ENCODE measurements around the gene ATOX1.

GRCh38 chr5:151737431-151737830, 21.0 kb downstream of the ATOX1 start:
- TF ChIP-seq, protein P1, sequence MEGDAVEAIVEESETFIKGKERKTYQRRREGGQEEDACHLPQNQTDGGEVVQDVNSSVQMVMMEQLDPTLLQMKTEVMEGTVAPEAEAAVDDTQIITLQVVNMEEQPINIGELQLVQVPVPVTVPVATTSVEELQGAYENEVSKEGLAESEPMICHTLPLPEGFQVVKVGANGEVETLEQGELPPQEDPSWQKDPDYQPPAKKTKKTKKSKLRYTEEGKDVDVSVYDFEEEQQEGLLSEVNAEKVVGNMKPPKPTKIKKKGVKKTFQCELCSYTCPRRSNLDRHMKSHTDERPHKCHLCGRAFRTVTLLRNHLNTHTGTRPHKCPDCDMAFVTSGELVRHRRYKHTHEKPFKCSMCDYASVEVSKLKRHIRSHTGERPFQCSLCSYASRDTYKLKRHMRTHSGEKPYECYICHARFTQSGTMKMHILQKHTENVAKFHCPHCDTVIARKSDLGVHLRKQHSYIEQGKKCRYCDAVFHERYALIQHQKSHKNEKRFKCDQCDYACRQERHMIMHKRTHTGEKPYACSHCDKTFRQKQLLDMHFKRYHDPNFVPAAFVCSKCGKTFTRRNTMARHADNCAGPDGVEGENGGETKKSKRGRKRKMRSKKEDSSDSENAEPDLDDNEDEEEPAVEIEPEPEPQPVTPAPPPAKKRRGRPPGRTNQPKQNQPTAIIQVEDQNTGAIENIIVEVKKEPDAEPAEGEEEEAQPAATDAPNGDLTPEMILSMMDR (tag by site-specific recombination; IDR thresholded peaks at IDR 0.05), result no peak
- no peak for TF ChIP-seq ZNF335 (tag by site-specific recombination; conservative IDR thresholded peaks at IDR 0.05)
- no peak for TF ChIP-seq ZNF280D (tag by site-specific recombination; IDR thresholded peaks at IDR 0.05)
- TF ChIP-seq, protein P2, sequence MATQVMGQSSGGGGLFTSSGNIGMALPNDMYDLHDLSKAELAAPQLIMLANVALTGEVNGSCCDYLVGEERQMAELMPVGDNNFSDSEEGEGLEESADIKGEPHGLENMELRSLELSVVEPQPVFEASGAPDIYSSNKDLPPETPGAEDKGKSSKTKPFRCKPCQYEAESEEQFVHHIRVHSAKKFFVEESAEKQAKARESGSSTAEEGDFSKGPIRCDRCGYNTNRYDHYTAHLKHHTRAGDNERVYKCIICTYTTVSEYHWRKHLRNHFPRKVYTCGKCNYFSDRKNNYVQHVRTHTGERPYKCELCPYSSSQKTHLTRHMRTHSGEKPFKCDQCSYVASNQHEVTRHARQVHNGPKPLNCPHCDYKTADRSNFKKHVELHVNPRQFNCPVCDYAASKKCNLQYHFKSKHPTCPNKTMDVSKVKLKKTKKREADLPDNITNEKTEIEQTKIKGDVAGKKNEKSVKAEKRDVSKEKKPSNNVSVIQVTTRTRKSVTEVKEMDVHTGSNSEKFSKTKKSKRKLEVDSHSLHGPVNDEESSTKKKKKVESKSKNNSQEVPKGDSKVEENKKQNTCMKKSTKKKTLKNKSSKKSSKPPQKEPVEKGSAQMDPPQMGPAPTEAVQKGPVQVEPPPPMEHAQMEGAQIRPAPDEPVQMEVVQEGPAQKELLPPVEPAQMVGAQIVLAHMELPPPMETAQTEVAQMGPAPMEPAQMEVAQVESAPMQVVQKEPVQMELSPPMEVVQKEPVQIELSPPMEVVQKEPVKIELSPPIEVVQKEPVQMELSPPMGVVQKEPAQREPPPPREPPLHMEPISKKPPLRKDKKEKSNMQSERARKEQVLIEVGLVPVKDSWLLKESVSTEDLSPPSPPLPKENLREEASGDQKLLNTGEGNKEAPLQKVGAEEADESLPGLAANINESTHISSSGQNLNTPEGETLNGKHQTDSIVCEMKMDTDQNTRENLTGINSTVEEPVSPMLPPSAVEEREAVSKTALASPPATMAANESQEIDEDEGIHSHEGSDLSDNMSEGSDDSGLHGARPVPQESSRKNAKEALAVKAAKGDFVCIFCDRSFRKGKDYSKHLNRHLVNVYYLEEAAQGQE (tag by site-specific recombination; IDR thresholded peaks at IDR 0.05), result no peak
- no peak for TF ChIP-seq ZNF311 (tag by site-specific recombination; IDR thresholded peaks at IDR 0.05; ENCODE audit: borderline replicate concordance)
- no peak for TF ChIP-seq TCF7L2 (IDR thresholded peaks at IDR 0.05; ENCODE audit: borderline replicate concordance, low read depth, low read length)
- no peak for TF ChIP-seq SP7 (tag by site-specific recombination; IDR thresholded peaks at IDR 0.05)
- TF ChIP-seq, protein P3, sequence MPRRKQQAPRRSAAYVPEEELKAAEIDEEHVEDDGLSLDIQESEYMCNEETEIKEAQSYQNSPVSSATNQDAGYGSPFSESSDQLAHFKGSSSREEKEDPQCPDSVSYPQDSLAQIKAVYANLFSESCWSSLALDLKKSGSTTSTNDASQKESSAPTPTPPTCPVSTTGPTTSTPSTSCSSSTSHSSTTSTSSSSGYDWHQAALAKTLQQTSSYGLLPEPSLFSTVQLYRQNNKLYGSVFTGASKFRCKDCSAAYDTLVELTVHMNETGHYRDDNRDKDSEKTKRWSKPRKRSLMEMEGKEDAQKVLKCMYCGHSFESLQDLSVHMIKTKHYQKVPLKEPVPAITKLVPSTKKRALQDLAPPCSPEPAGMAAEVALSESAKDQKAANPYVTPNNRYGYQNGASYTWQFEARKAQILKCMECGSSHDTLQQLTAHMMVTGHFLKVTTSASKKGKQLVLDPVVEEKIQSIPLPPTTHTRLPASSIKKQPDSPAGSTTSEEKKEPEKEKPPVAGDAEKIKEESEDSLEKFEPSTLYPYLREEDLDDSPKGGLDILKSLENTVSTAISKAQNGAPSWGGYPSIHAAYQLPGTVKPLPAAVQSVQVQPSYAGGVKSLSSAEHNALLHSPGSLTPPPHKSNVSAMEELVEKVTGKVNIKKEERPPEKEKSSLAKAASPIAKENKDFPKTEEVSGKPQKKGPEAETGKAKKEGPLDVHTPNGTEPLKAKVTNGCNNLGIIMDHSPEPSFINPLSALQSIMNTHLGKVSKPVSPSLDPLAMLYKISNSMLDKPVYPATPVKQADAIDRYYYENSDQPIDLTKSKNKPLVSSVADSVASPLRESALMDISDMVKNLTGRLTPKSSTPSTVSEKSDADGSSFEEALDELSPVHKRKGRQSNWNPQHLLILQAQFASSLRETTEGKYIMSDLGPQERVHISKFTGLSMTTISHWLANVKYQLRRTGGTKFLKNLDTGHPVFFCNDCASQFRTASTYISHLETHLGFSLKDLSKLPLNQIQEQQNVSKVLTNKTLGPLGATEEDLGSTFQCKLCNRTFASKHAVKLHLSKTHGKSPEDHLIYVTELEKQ (tag by site-specific recombination; IDR thresholded peaks at IDR 0.05; ENCODE audit: borderline replicate concordance), result no peak
- no peak for TF ChIP-seq SCRT1 (tag by site-specific recombination; IDR thresholded peaks at IDR 0.05; ENCODE audit: borderline replicate concordance)
- no peak for TF ChIP-seq PRDM10 (tag by site-specific recombination; IDR thresholded peaks at IDR 0.05)
